ENCODE measurements around the gene PTPN11. TPM values are rescaled to one million over a fixed set of nuclear protein-coding genes. Genes with fewer than 3 reads are reported as not detected.

The PTPN11 gene
- total RNA-seq, 4 donors from 2014 or later: 29.0 to 82.0 (median 57.5) TPM

DNA sequence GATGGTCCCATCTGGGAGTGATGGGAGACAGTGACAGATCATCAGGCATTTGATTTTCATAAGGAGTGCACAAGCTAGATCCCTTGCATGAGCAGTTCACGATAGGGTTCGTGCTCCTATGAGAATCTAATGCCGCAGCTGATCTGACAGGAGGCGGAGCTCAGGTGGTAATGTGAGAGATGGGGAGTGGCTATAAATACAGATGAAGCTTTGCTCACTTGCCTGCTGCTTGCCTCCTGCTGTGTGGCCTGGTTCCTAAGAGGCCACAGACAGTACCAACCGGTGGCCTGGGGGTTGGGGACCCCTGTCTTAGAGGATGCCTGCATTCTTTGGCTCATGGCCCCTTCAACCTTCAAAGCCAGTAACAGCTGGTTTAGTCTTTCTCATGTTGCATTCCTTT is 130.3 kb downstream of the PTPN11 start:
- H3K9me3 ChIP-seq: no peaks in the 10 kb centered on the region
- TF ChIP-seq POLR2A (IDR thresholded peaks at IDR 0.05) (no peak), CTCF (IDR thresholded peaks at IDR 0.05) (no peak)
- WGBS, 2 donors: 69 to 72% methylated on average over 5 of the region's 5 CpGs
- H3K36me3 ChIP-seq: no peaks in the 10 kb centered on the region
- intact Hi-C loops (cut with DNase I): no loop called here
- H3K4me3 ChIP-seq: no peak overlapping the region
- H3K4me1 ChIP-seq: no peaks in the 10 kb centered on the region
- H3K27me3 ChIP-seq: peaks cover 0 to 26% (median 0%) of the 10 kb centered on the region in 4 donors
- no peak overlapping the region for H3K27ac ChIP-seq
- DNase-seq: no peak

- no peak for DNase-seq
- TF ChIP-seq CTCF (IDR thresholded peaks at IDR 0.05) (no peak), POLR2A (IDR thresholded peaks at IDR 0.05) (no peak)
- H3K27ac ChIP-seq: no peak overlapping the region
- 62 to 67% methylated on average over 5 of the region's 5 CpGs for WGBS, 2 donors
- peaks cover 0 to 19% (median 0%) of the 10 kb centered on the region in 4 donors for H3K27me3 ChIP-seq
- H3K9me3 ChIP-seq: no peaks in the 10 kb centered on the region
- H3K36me3 ChIP-seq: no peaks in the 10 kb centered on the region
- no peak overlapping the region for H3K4me3 ChIP-seq
- no peaks in the 10 kb centered on the region for H3K4me1 ChIP-seq
- intact Hi-C loops (cut with DNase I): no loop called here
These were observed 132.9 kb downstream of the PTPN11 start for GRCh38 chr12:112551681-112552080.

DNA sequence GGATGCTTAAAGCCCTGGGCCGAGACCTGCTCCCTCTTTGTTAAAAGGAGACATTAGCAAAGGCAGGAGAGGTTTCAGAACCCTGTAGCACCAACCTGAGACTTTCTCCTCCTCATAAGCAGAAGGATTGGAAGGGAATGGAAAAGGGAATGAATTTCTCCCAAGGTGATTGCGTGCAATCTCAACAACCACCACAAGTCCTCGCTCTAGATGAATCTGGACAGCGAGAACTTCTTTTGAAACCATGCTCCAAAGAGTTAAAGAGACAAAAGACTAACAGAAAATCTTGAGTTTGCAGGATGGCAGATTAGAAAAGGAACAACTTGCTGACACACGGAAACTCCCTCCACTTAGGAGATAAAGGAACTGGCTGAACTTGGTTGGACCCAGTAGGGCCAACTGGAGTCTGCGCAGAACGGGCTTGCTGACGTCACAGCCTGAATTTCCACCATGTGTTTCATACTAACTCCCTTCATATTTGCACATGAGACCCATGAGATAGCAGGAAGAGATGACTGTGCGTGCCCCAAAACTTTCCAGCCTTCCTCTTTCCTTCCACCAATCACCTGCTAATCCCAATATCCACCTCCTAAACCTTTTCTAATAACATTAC is 137.0 kb downstream of the PTPN11 start:
- Histone ChIP-seq H3K4me3 (no peak overlapping the region), H3K9me3 (no peaks in the 10 kb centered on the region), H3K27me3 (peaks cover 0 to 10% (median 0%) of the 10 kb centered on the region in 4 donors), H3K4me1 (no peaks in the 10 kb centered on the region), H3K36me3 (no peaks in the 10 kb centered on the region), H3K27ac (no peak overlapping the region)
- WGBS, 2 donors: 70 to 71% methylated on average over 9 of the region's 9 CpGs
- no peak for DNase-seq
- intact Hi-C loops (cut with DNase I): no loop called here
- no peak for TF ChIP-seq CTCF (IDR thresholded peaks at IDR 0.05)
- TF ChIP-seq POLR2A (IDR thresholded peaks at IDR 0.05): no peak

GRCh38 chr12:112557951-112558630 is 139.3 kb downstream of the PTPN11 start:
- H3K4me3 ChIP-seq: no peak overlapping the region
- WGBS, 2 donors: 56 to 58% methylated on average over 7 of the region's 7 CpGs

More at GRCh38 chr12:112557951-112558630, 139.3 kb downstream of the PTPN11 start:
- Histone ChIP-seq H3K36me3 (no peaks in the 10 kb centered on the region), H3K4me1 (no peaks in the 10 kb centered on the region), H3K9me3 (no peaks in the 10 kb centered on the region), H3K27ac (no peak overlapping the region), H3K27me3 (peaks cover 0 to 10% (median 0%) of the 10 kb centered on the region in 4 donors)
- no peak for DNase-seq
- intact Hi-C loops (cut with DNase I): no loop called here
- TF ChIP-seq CTCF (IDR thresholded peaks at IDR 0.05) (no peak), POLR2A (IDR thresholded peaks at IDR 0.05) (no peak)

Other genes with a start within 250 kb of the PTPN11 start
- gene HECTD4, start 36.5 kb upstream of the PTPN11 start, total RNA-seq: 10 to 100 TPM; 15.4 to 53.4 (median 33.4) TPM
- gene RPL6, start 9.3 kb upstream of the PTPN11 start, total RNA-seq: 1,000 to 10,000 TPM; 1,154 to 2,029 (median 1,623) TPM

Data from esophagus squamous epithelium (tissue), 5 donors.